Measurements from ENCODE around the gene DIS3. TPM values are rescaled to one million over a fixed set of nuclear protein-coding genes. Genes with fewer than 3 reads are reported as not detected.
"Not testable (repeated sequence)": the region's sequence is repeated elsewhere in the genome, so short reads cannot be mapped to it uniquely, and the experiment has no call there.

Gene DIS3
- total RNA-seq, 2 experiments from 2014 or later, result 31.5 to 35.2 TPM

GRCh38 chr13:72792640-72793039 is 10.9 kb upstream of the DIS3 start:
- Mint-ChIP-seq H3K36me3 (ENCODE audit: low read depth) (peaks cover 55% of the 10 kb centered on the region), H3K27me3 (ENCODE audit: low read depth) (no peaks in the 10 kb centered on the region), H3K27ac (no peak overlapping the region), H3K4me3 (no peak overlapping the region), H3K4me1 (ENCODE audit: low read depth) (no peaks in the 10 kb centered on the region), H3K9me3 (ENCODE audit: insufficient read depth) (no peaks in the 10 kb centered on the region)
- no peak for ATAC-seq
- POLR2A ChIA-PET, result no interaction called here
- CTCF ChIA-PET, result interaction anchor here (0.9 kb wide), 1 partner anchor 15 kb away, joined by 3 read pairs; no protein-coding TSS in a partner anchor
- no peak for DNase-seq

- Mint-ChIP-seq H3K4me3 (no peak overlapping the region), H3K4me1 (ENCODE audit: low read depth) (peaks cover 19% of the 10 kb centered on the region), H3K36me3 (ENCODE audit: low read depth) (peaks cover 48% of the 10 kb centered on the region), H3K9me3 (ENCODE audit: insufficient read depth) (no peaks in the 10 kb centered on the region), H3K27ac (no peak overlapping the region), H3K27me3 (ENCODE audit: low read depth) (no peaks in the 10 kb centered on the region)
- POLR2A ChIA-PET, result no interaction called here
- no peak for ATAC-seq
- DNase-seq, result no peak
- CTCF ChIA-PET, result interaction anchor here (1.0 to 1.4 kb wide), 2 partner anchors 19 to 50 kb away, joined by 3 to 6 read pairs; no protein-coding TSS in a partner anchor
Observed at GRCh38 chr13:72788831-72789230, 7.1 kb upstream of the DIS3 start.

GRCh38 chr13:72784679-72785078 is 3.0 kb upstream of the DIS3 start:
- DNase-seq; H3K4me3 Mint-ChIP-seq; H3K27ac Mint-ChIP-seq; ATAC-seq; POLR2A ChIA-PET; H3K9me3 Mint-ChIP-seq (ENCODE audit: insufficient read depth); H3K27me3 Mint-ChIP-seq (ENCODE audit: low read depth): not testable (repeated sequence)
- Mint-ChIP-seq H3K4me1 (ENCODE audit: low read depth) (peaks cover 36% of the 10 kb centered on the region), H3K36me3 (ENCODE audit: low read depth) (peaks cover 41% of the 10 kb centered on the region)
- CTCF ChIA-PET, result interaction anchor here (2.0 kb wide), 1 partner anchor 23 kb away, joined by 5 read pairs; no protein-coding TSS in a partner anchor

GRCh38 chr13:72782717-72783116 is 1.0 kb upstream of the DIS3 start:
- ATAC-seq, result no peak
- Mint-ChIP-seq H3K9me3 (ENCODE audit: insufficient read depth) (no peaks in the 10 kb centered on the region), H3K27ac (peak overlapping the region; percentile 89), H3K4me1 (ENCODE audit: low read depth) (peaks cover 45% of the 10 kb centered on the region), H3K27me3 (ENCODE audit: low read depth) (no peaks in the 10 kb centered on the region), H3K4me3 (peak overlapping the region; percentile 99), H3K36me3 (ENCODE audit: low read depth) (peaks cover 48% of the 10 kb centered on the region)
- DNase-seq, result no peak
- CTCF ChIA-PET, result no interaction called here
- POLR2A ChIA-PET, result no interaction called here

DNA sequence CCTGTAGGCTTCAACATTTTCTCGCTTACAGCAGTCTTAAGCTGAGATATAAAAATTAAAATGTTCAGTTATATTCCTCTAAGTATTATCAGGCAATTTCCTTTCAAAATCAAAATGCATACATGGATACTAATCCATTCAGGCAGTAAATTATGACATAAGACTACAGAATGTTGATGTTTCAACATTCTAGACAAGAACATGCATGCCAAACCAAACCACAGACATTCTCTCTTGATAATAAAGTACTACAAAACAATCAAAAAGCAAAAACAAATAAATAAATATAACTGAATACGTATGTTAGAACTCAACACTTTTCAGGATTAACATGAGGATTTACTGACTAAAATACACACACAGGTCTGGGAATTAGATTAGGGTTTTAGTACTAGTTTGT is 7.7 kb downstream of the DIS3 start:
- H3K4me1 Mint-ChIP-seq (ENCODE audit: low read depth), result peaks cover 12% of the 10 kb centered on the region
- no peak overlapping the region for H3K4me3 Mint-ChIP-seq
- H3K9me3 Mint-ChIP-seq (ENCODE audit: insufficient read depth), result no peaks in the 10 kb centered on the region
- H3K27me3 Mint-ChIP-seq (ENCODE audit: low read depth), result no peaks in the 10 kb centered on the region
- ChIA-PET CTCF (no interaction called here), POLR2A (no interaction called here)
- DNase-seq, result no peak
- peaks cover 66% of the 10 kb centered on the region for H3K36me3 Mint-ChIP-seq (ENCODE audit: low read depth)
- no peak for ATAC-seq
- H3K27ac Mint-ChIP-seq, result no peak overlapping the region

- Mint-ChIP-seq H3K27me3 (ENCODE audit: low read depth) (no peaks in the 10 kb centered on the region), H3K36me3 (ENCODE audit: low read depth) (peaks cover 66% of the 10 kb centered on the region), H3K27ac (no peak overlapping the region), H3K4me1 (ENCODE audit: low read depth) (no peaks in the 10 kb centered on the region), H3K4me3 (no peak overlapping the region), H3K9me3 (ENCODE audit: insufficient read depth) (no peaks in the 10 kb centered on the region)
- ATAC-seq (no peak), DNase-seq (no peak)
- POLR2A ChIA-PET, result no interaction called here
- CTCF ChIA-PET, result no interaction called here
Observed at GRCh38 chr13:72763411-72763810, 18.3 kb downstream of the DIS3 start.

DNA sequence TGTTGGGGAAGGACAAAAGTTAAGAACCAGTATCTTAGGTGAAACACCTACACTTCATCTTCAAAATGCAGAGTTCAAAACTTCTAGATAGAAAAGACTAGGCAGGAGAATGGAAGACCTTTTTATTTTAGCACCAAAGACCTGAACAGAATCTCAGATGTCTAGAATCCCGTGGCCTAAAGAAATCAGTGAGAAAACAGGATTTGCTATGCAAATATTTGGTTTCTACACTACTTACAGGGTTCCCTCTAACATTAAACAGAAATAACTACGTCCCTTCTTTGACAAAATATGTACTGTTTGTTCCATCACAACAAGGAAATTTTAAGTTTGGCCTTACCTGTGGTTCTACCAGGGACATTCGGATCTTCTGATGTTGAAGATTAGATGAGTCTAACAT is 21.5 kb downstream of the DIS3 start:
- H3K4me1 Mint-ChIP-seq (ENCODE audit: low read depth), result no peaks in the 10 kb centered on the region
- H3K4me3 Mint-ChIP-seq, result no peak overlapping the region

GRCh38 chr13:72757792-72758535 is 23.7 kb downstream of the DIS3 start:
- Mint-ChIP-seq H3K36me3 (ENCODE audit: low read depth) (peaks cover 55% of the 10 kb centered on the region), H3K4me1 (ENCODE audit: low read depth) (no peaks in the 10 kb centered on the region), H3K4me3 (no peak overlapping the region), H3K27ac (no peak overlapping the region), H3K9me3 (ENCODE audit: insufficient read depth) (no peaks in the 10 kb centered on the region), H3K27me3 (ENCODE audit: low read depth) (no peaks in the 10 kb centered on the region)
- DNase-seq, result no peak
- ChIA-PET CTCF (no interaction called here), POLR2A (no interaction called here)
- no peak for ATAC-seq

More for the DNA sequence above, 21.5 kb downstream of the DIS3 start:
- H3K36me3 Mint-ChIP-seq (ENCODE audit: low read depth), result peaks cover 58% of the 10 kb centered on the region
- no peak for ATAC-seq
- CTCF ChIA-PET, result no interaction called here
- no peak overlapping the region for H3K27ac Mint-ChIP-seq
- POLR2A ChIA-PET, result no interaction called here
- H3K27me3 Mint-ChIP-seq (ENCODE audit: low read depth), result no peaks in the 10 kb centered on the region
- no peak for DNase-seq
- no peaks in the 10 kb centered on the region for H3K9me3 Mint-ChIP-seq (ENCODE audit: insufficient read depth)

DNA sequence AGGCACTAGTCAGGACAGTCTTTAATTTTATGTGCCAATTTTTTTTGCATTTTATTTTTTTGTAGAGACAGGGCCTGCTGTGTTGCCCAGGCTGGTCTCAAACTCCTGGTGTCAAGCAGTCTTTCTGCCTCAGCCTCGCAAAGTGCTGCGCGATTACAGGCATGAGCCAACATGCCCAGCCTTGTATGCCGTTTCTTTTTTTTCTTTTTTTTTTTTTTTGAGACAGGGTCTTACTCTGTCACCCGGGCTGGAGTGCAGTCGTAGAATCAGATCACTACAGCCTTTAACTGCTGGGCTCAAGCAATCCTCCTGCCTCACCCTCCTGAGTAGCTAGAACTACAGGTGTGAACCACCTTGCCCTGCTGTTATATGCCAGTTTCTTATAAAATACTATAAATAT is 27.6 kb downstream of the DIS3 start:
- H3K27me3 Mint-ChIP-seq (ENCODE audit: low read depth), result no peaks in the 10 kb centered on the region
- ChIA-PET CTCF (interaction anchor here (0.8 kb wide), 1 partner anchor 12 kb away, joined by 3 read pairs; no protein-coding TSS in a partner anchor), POLR2A (no interaction called here)
- H3K36me3 Mint-ChIP-seq (ENCODE audit: low read depth), result peaks cover 66% of the 10 kb centered on the region
- no peaks in the 10 kb centered on the region for H3K4me1 Mint-ChIP-seq (ENCODE audit: low read depth)
- H3K27ac Mint-ChIP-seq, result no peak overlapping the region
- ATAC-seq (no peak), DNase-seq (no peak)
- no peak overlapping the region for H3K4me3 Mint-ChIP-seq
- no peaks in the 10 kb centered on the region for H3K9me3 Mint-ChIP-seq (ENCODE audit: insufficient read depth)

DNA sequence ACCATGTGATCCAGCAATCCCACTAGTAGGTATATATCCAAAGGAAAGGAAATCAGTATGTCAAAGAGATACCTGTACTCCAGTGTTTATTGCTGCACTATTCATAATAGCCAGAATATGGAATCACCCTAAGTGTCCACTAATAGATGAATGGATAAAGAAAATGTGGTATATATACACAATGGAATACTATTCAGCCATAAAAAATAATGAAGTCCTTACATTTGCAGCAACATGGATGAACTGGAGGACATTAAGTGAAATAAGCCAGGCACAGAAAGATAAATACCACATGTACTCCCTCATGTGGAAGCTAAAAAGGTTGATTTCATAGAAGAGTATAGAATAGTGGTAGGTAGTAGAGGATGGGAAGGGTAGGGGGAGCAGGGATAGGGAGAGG is 30.5 kb downstream of the DIS3 start:
- Mint-ChIP-seq H3K36me3 (ENCODE audit: low read depth) (peaks cover 71% of the 10 kb centered on the region), H3K4me1 (ENCODE audit: low read depth) (peaks cover 8% of the 10 kb centered on the region), H3K27me3 (ENCODE audit: low read depth) (no peaks in the 10 kb centered on the region), H3K4me3 (no peak overlapping the region), H3K9me3 (ENCODE audit: insufficient read depth) (no peaks in the 10 kb centered on the region), H3K27ac (no peak overlapping the region)
- ChIA-PET POLR2A (no interaction called here), CTCF (no interaction called here)
- DNase-seq, result no peak
- no peak for ATAC-seq

GRCh38 chr13:72745260-72745659 is 36.4 kb downstream of the DIS3 start:
- Mint-ChIP-seq H3K9me3 (ENCODE audit: insufficient read depth) (no peaks in the 10 kb centered on the region), H3K4me3 (no peak overlapping the region), H3K36me3 (ENCODE audit: low read depth) (peaks cover 63% of the 10 kb centered on the region), H3K4me1 (ENCODE audit: low read depth) (peaks cover 17% of the 10 kb centered on the region), H3K27me3 (ENCODE audit: low read depth) (no peaks in the 10 kb centered on the region), H3K27ac (no peak overlapping the region)
- DNase-seq (no peak), ATAC-seq (no peak)
- CTCF ChIA-PET, result interaction anchor here (1.5 kb wide), 1 partner anchor 17 kb away, joined by 3 read pairs; the partner anchor contains the start of gene BORA
- POLR2A ChIA-PET, result no interaction called here

- ChIA-PET CTCF (interaction anchor here (1.0 kb wide), 1 partner anchor 9 kb away, joined by 3 read pairs; no protein-coding TSS in a partner anchor), POLR2A (interaction anchor here (1.0 kb wide), 1 partner anchor 12 kb away, joined by 4 read pairs; no protein-coding TSS in a partner anchor)
- DNase-seq, result no peak
- peaks cover 57% of the 10 kb centered on the region for H3K36me3 Mint-ChIP-seq (ENCODE audit: low read depth)
- H3K9me3 Mint-ChIP-seq (ENCODE audit: insufficient read depth), result no peaks in the 10 kb centered on the region
- H3K4me3 Mint-ChIP-seq, result no peak overlapping the region
- no peak overlapping the region for H3K27ac Mint-ChIP-seq
- H3K27me3 Mint-ChIP-seq (ENCODE audit: low read depth), result no peaks in the 10 kb centered on the region
- H3K4me1 Mint-ChIP-seq (ENCODE audit: low read depth), result peaks cover 12% of the 10 kb centered on the region
- no peak for ATAC-seq
Observed at GRCh38 chr13:72740015-72740414, 41.7 kb downstream of the DIS3 start.
